Panc1 (cell line): Measurements from ENCODE around the gene LHFPL4. TPM values are rescaled to one million over a fixed set of nuclear protein-coding genes. Genes with fewer than 3 reads are reported as not detected.

Source experiments
- ATAC-seq: fragments of 200-7000 bp; cut with Tn5 transposase; 2 replicates; pipeline ENCODE4 v1.9.1; 2020; ENCODE audit warnings: mild to moderate bottlenecking, moderate library complexity
- BruUV-seq: library from RNA; stranded (reverse); fragments of 400-500 nt; replicated peaks from 2 replicates; lab custom pipeline; 2021; lab: Mats Ljungman, UMichigan
- CTCF ChIA-PET: fragments of 300-600 bp; sonication (Branson Sonifier 250); formaldehyde crosslinking; loops from one replicate; lab custom pipeline; 2022; ENCODE audit warnings: antibody characterized with exemption; lab: Charles Lee
- POLR2A ChIA-PET: fragments of 300-600 bp; sonication (Branson Sonifier 250); formaldehyde crosslinking; loops from one replicate; lab custom pipeline; 2022; ENCODE audit warnings: antibody characterized with exemption; lab: Charles Lee
- DNase-seq: peaks from one replicate; pipeline ENCODE4 v3.0.0-alpha.2; 2010; ENCODE audit warnings: low read depth, low spot score
- H3K27ac ChIP-seq: 2 replicates; pipeline ENCODE4 v1.5.1; 2011; ENCODE audit warnings: mild to moderate bottlenecking, low read length, inconsistent platforms
- H3K27me3 ChIP-seq: fragments of 200-500 bp; sonication (Bioruptor generic); 2 replicates; pipeline ENCODE4 v1.6.0; 2014; ENCODE audit warnings: low read length, inconsistent platforms; ENCODE audit not compliant: control insufficient read depth, insufficient read depth
- H3K36me3 ChIP-seq: fragments of 200-500 bp; sonication (Bioruptor generic); 2 replicates; pipeline ENCODE4 v1.5.1; 2014; ENCODE audit warnings: inconsistent platforms, mild to moderate bottlenecking, low read length, moderate library complexity; ENCODE audit not compliant: control insufficient read depth, insufficient read depth
- H3K4me1 ChIP-seq: 2 replicates; pipeline ENCODE4 v1.5.1; 2011; ENCODE audit warnings: inconsistent platforms, mild to moderate bottlenecking, low read length, moderate library complexity; ENCODE audit not compliant: control insufficient read depth, insufficient read depth
- H3K4me3 ChIP-seq, 2 experiments: 2 replicates each; pipeline ENCODE4 v1.5.1; 2011 to 2012; ENCODE audit warnings: low read depth in 2 of 2, low read length in 2 of 2, mild to moderate bottlenecking in 2 of 2, inconsistent platforms in 1 of 2, moderate library complexity in 1 of 2
- H3K9me3 ChIP-seq: fragments of 200-500 bp; sonication (Bioruptor generic); 2 replicates; pipeline ENCODE4 v1.5.1; 2014; ENCODE audit warnings: low read depth, mild to moderate bottlenecking, inconsistent platforms, low read length, moderate library complexity; ENCODE audit not compliant: control insufficient read depth, insufficient read depth
- CTCF ChIP-seq: fragments of 450-650 bp; IDR thresholded peaks from 2 replicates; pipeline ENCODE4 v1.5.1; 2017; ENCODE audit warnings: mild to moderate bottlenecking
- POLR2AphosphoS5 ChIP-seq: IDR thresholded peaks from 2 replicates; pipeline ENCODE4 v1.6.1; 2012; ENCODE audit warnings: mild to moderate bottlenecking, low read depth, low read length, moderate library complexity
- REST ChIP-seq, 2 experiments: IDR thresholded peaks; 2 replicates each; pipeline ENCODE4 v1.6.1; 2011 to 2012; ENCODE audit warnings: low read depth in 2 of 2, control low read depth in 1 of 2, low read length in 1 of 2, mild to moderate bottlenecking in 1 of 2, moderate library complexity in 1 of 2; ENCODE audit not compliant: insufficient read depth in 1 of 2
- SIN3A ChIP-seq: IDR thresholded peaks from 2 replicates; pipeline ENCODE4 v1.6.1; 2012; ENCODE audit warnings: low read depth, mild to moderate bottlenecking, low read length, moderate library complexity, borderline replicate concordance; ENCODE audit not compliant: insufficient read depth
- TCF7L2 ChIP-seq: IDR thresholded peaks from 2 replicates; pipeline ENCODE4 v1.6.1; 2011; ENCODE audit warnings: mild to moderate bottlenecking, low read depth, low read length, inconsistent platforms
- in situ Hi-C: cut with HindIII; loops from 2 replicates; pipeline ENCODE4 v1.10.0; 2016; ENCODE audit warnings: low sequenced_read_pairs, low pct_unique_long_range_greater_than_20kb
- intact Hi-C: fragments of 100-400 bp; cut with micrococcal nuclease; formaldehyde crosslinking; loops from one replicate; pipeline ENCODE4 v1.10.0; 2022; ENCODE audit not compliant: unreplicated experiment
- total RNA-seq: library from RNA; stranded (reverse); gene quantifications from one replicate; pipeline ENCODE4 v1.2.1, GENCODE V29; 2021; ENCODE audit not compliant: unreplicated experiment

The LHFPL4 gene
- total RNA-seq, 1 experiment from 2014 or later: not detected

- CTCF ChIA-PET: no interaction called here
- no TSS peak for BruUV-seq
- ATAC-seq: no peak
These were observed 47.0 kb upstream of the LHFPL4 start for GRCh38 chr3:9600597-9600996.

GRCh38 chr3:9598783-9599387 lies 45.3 kb upstream of the LHFPL4 start:
- H3K27ac ChIP-seq: no peak overlapping the region
- H3K27me3 ChIP-seq: no peaks in the 10 kb centered on the region
- intact Hi-C loops: no loop called here
- ChIA-PET POLR2A (no interaction called here), CTCF (no interaction called here)
- DNase-seq (no peak), ATAC-seq (no peak)
- TF ChIP-seq CTCF (no peak), SIN3A (no peak), REST (IDR thresholded peaks at IDR 0.05; ENCODE audit: insufficient read depth in 1 of 2, low read depth in 2 of 2, low read length in 1 of 2) (no peak)
- BruUV-seq: no TSS peak
- in situ Hi-C loops: no loop called here
- no peaks in the 10 kb centered on the region for H3K36me3 ChIP-seq
- H3K9me3 ChIP-seq: no peaks in the 10 kb centered on the region
- no peaks in the 10 kb centered on the region for H3K4me1 ChIP-seq
- H3K4me3 ChIP-seq: no peak overlapping the region

More at GRCh38 chr3:9600597-9600996, 47.0 kb upstream of the LHFPL4 start:
- no peak for TF ChIP-seq REST (IDR thresholded peaks at IDR 0.05; ENCODE audit: insufficient read depth in 1 of 2, low read depth in 2 of 2, low read length in 1 of 2)
- no peak for TF ChIP-seq POLR2AphosphoS5
- no peak for TF ChIP-seq SIN3A
- TF ChIP-seq TCF7L2: no peak
- no peak for TF ChIP-seq CTCF
- no peak overlapping the region for H3K27ac ChIP-seq
- POLR2A ChIA-PET: interaction anchor here (0.6 kb wide), 1 partner anchor 131 kb away, joined by 3 read pairs; no protein-coding TSS in a partner anchor
- no peaks in the 10 kb centered on the region for H3K36me3 ChIP-seq
- H3K9me3 ChIP-seq: no peaks in the 10 kb centered on the region
- in situ Hi-C loops (no loop called here), intact Hi-C loops (no loop called here)
- H3K27me3 ChIP-seq: no peaks in the 10 kb centered on the region
- H3K4me3 ChIP-seq: no peak overlapping the region
- H3K4me1 ChIP-seq: no peaks in the 10 kb centered on the region
- DNase-seq: no peak
